Stimulated activated effector memory CD8-positive, alpha-beta T cell treated with anti-CD3 and anti-CD28 coated beads, Interleukin-12 subunit alpha, Interleukin-12 subunit beta, amount 100 ng/mL, for 72 hours (primary cell): ENCODE measurements around the gene ZNF385D.

Experiments
- ATAC-seq: fragments of 150-1000 bp; cut with Tn5 transposase; 2 replicates; pipeline ENCODE4 v1.10.0; 2021
- DNase-seq, 2 donors: peaks; one replicate each; pipeline ENCODE4 v3.0.0; 2021 to 2022; ENCODE audit warnings: low spot score in 2 of 2
- H3K27ac Mint-ChIP-seq: one replicate; pipeline ENCODE4 v1.8.0; 2022; ENCODE audit warnings: mild to moderate bottlenecking, mixed read lengths
- H3K36me3 Mint-ChIP-seq: one replicate; pipeline ENCODE4 v1.8.0; 2022; ENCODE audit warnings: mild to moderate bottlenecking, mixed read lengths
- H3K4me1 Mint-ChIP-seq: one replicate; pipeline ENCODE4 v1.8.0; 2022; ENCODE audit warnings: mixed read lengths
- H3K4me3 Mint-ChIP-seq: one replicate; pipeline ENCODE4 v1.8.0; 2022; ENCODE audit warnings: mild to moderate bottlenecking, mixed read lengths
- H3K9me3 Mint-ChIP-seq: one replicate; pipeline ENCODE4 v1.8.0; 2022; ENCODE audit warnings: mixed read lengths

Gene ZNF385D

DNA sequence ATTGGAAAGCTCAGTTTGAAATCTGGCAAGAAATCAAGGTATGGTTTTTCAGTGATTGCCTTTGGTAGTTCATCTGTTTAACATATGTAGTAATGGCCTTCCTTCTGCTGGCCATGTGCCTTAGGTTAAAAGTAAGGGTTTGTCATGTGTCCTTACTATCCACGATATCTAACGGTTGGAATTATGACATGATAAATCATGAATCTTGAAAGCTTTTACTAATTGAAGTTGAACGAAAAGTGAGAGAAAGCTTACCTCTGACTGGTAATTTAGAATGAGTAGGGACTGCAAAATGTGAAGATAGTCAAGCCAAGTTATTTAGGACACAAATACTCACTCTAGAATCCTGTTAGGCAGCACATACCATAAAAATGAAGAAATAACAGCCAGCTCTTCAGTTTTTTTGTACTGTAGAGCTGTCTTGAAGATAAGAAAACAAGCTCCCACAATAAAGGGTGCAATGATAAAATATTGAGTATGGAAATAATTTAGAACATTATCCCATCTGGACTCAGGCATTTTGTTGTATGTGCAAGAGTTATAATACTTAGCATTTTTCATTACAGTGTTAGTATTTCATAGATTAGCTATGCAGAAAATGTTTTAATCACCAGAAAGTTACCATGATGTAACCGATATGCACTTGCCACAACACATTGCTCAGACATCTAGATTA is 303.4 kb downstream of the ZNF385D start:
- no peak for ATAC-seq
- H3K27ac Mint-ChIP-seq: no peak overlapping the region
- no peaks in the 10 kb centered on the region for H3K36me3 Mint-ChIP-seq
- DNase-seq: no peak
- peaks cover 6% of the 10 kb centered on the region for H3K9me3 Mint-ChIP-seq
- no peaks in the 10 kb centered on the region for H3K4me1 Mint-ChIP-seq
- no peak overlapping the region for H3K4me3 Mint-ChIP-seq

- Mint-ChIP-seq H3K4me3 (no peak overlapping the region), H3K9me3 (peaks cover 6% of the 10 kb centered on the region), H3K27ac (no peak overlapping the region), H3K4me1 (no peaks in the 10 kb centered on the region), H3K36me3 (no peaks in the 10 kb centered on the region)
- DNase-seq (no peak), ATAC-seq (no peak)
Observed at GRCh38 chr3:21446945-21447475, 304.0 kb downstream of the ZNF385D start.

- H3K27ac Mint-ChIP-seq: no peak overlapping the region
- ATAC-seq (no peak), DNase-seq (no peak)
- no peak overlapping the region for H3K4me3 Mint-ChIP-seq
- peaks cover 6% of the 10 kb centered on the region for H3K9me3 Mint-ChIP-seq
- no peaks in the 10 kb centered on the region for H3K36me3 Mint-ChIP-seq
- H3K4me1 Mint-ChIP-seq: no peaks in the 10 kb centered on the region
Observed at GRCh38 chr3:21446027-21446426, 305.0 kb downstream of the ZNF385D start.

GRCh38 chr3:21441821-21442220 is 309.2 kb downstream of the ZNF385D start:
- no peak overlapping the region for H3K27ac Mint-ChIP-seq
- ATAC-seq (no peak), DNase-seq (no peak)
- no peaks in the 10 kb centered on the region for H3K36me3 Mint-ChIP-seq
- H3K4me3 Mint-ChIP-seq: no peak overlapping the region
- no peaks in the 10 kb centered on the region for H3K4me1 Mint-ChIP-seq
- H3K9me3 Mint-ChIP-seq: peaks cover 6% of the 10 kb centered on the region

DNA sequence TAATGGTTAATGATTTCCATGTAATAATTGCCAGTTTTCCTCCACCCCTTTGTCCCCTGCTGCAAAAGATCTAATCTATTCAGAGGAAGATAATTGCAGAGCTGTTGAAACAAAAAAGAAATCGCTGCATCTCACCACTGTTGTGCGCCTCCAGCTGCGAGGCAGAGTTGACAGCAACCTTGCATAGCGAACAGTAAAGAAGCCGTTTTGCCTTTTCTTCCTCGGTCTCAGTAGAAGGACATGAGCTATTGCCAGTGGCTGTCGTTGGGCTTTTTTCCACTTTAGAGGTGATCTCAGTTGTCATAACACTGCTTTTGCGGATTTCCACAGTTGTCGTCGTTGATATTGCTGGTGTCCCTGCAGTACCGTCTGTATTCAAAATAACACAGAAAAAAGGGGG is 314.2 kb downstream of the ZNF385D start:
- Mint-ChIP-seq H3K4me1 (no peaks in the 10 kb centered on the region), H3K4me3 (no peak overlapping the region), H3K9me3 (peaks cover 11% of the 10 kb centered on the region), H3K27ac (no peak overlapping the region), H3K36me3 (no peaks in the 10 kb centered on the region)
- DNase-seq (no peak), ATAC-seq (no peak)

DNA sequence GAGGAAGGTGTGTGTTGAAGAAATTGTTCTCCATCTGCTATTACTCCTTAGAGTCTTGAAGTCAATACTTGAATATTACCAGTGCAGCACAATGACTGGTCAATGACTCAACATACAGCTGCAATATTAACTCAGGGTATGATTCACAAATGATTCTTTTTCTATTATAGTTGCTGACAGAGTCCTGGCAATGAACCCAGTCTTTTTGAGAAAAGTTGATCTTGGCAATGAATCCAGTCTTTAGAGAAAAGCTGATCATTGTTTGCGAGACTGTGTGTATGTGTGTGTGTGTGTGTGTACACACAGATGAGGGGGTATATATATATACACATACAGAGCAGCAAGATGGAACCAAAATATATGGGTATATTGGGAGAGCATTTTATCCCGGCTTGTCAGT is 315.1 kb downstream of the ZNF385D start:
- DNase-seq (no peak), ATAC-seq (no peak)
- Mint-ChIP-seq H3K27ac (no peak overlapping the region), H3K36me3 (no peaks in the 10 kb centered on the region), H3K9me3 (peaks cover 11% of the 10 kb centered on the region), H3K4me1 (no peaks in the 10 kb centered on the region), H3K4me3 (no peak overlapping the region)

GRCh38 chr3:21434310-21434709 is 316.7 kb downstream of the ZNF385D start:
- no peaks in the 10 kb centered on the region for H3K4me1 Mint-ChIP-seq
- H3K36me3 Mint-ChIP-seq: no peaks in the 10 kb centered on the region
- H3K4me3 Mint-ChIP-seq: no peak overlapping the region
- ATAC-seq (no peak), DNase-seq (no peak)
- H3K27ac Mint-ChIP-seq: no peak overlapping the region
- peaks cover 14% of the 10 kb centered on the region for H3K9me3 Mint-ChIP-seq

- no peaks in the 10 kb centered on the region for H3K4me1 Mint-ChIP-seq
- H3K4me3 Mint-ChIP-seq: no peak overlapping the region
- H3K36me3 Mint-ChIP-seq: no peaks in the 10 kb centered on the region
- DNase-seq (no peak), ATAC-seq (no peak)
- H3K27ac Mint-ChIP-seq: no peak overlapping the region
- H3K9me3 Mint-ChIP-seq: peaks cover 14% of the 10 kb centered on the region
Observed at GRCh38 chr3:21433751-21434150, 317.3 kb downstream of the ZNF385D start.

DNA sequence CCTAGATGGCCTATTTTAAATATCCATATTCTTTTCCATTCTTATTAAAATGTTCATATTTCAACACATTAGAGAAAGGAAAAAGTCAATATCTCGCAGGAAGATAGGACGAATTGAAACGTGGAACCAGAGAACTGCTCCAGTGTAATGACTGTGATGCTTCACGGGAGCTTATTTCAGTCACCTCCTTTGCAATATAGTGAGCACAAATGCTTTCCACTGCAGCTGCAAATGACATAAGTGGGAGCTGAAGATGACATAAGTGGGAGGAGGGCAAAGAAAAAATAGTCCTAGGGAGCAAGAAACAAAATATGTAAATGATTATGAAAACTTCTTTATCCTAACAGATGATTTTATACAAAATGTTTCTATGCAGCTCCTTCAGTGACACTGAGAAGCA is 324.1 kb downstream of the ZNF385D start:
- H3K36me3 Mint-ChIP-seq: no peaks in the 10 kb centered on the region
- DNase-seq (no peak), ATAC-seq (no peak)
- no peak overlapping the region for H3K4me3 Mint-ChIP-seq
- no peaks in the 10 kb centered on the region for H3K4me1 Mint-ChIP-seq
- no peak overlapping the region for H3K27ac Mint-ChIP-seq
- peaks cover 13% of the 10 kb centered on the region for H3K9me3 Mint-ChIP-seq

GRCh38 chr3:21425715-21426114 is 325.3 kb downstream of the ZNF385D start:
- Mint-ChIP-seq H3K4me3 (no peak overlapping the region), H3K4me1 (no peaks in the 10 kb centered on the region), H3K36me3 (no peaks in the 10 kb centered on the region), H3K9me3 (peaks cover 16% of the 10 kb centered on the region), H3K27ac (no peak overlapping the region)
- no peak for DNase-seq
- no peak for ATAC-seq

DNA sequence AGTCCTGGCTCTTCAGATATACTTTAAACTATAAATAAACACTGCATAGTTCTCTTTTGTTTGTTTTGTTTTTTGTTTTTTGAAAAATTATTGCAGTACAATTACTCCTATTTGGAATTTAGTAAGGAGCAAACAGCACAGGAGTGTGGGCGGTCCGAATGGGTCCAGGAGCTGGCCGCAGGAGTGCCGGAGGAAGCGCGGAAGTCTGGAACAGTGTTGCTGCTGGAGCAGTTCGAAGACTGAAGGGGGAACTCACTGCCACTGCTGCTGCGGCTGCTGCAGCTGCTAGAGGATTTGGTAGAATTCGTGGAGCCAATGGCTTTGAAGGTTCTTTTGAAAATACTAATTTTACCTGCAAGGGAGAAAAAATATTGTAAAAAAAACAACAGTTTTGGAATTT is 329.9 kb downstream of the ZNF385D start:
- ATAC-seq (no peak), DNase-seq (no peak)
- H3K36me3 Mint-ChIP-seq: no peaks in the 10 kb centered on the region
- H3K9me3 Mint-ChIP-seq: peaks cover 14% of the 10 kb centered on the region
- no peak overlapping the region for H3K27ac Mint-ChIP-seq
- H3K4me3 Mint-ChIP-seq: no peak overlapping the region
- H3K4me1 Mint-ChIP-seq: no peaks in the 10 kb centered on the region

DNA sequence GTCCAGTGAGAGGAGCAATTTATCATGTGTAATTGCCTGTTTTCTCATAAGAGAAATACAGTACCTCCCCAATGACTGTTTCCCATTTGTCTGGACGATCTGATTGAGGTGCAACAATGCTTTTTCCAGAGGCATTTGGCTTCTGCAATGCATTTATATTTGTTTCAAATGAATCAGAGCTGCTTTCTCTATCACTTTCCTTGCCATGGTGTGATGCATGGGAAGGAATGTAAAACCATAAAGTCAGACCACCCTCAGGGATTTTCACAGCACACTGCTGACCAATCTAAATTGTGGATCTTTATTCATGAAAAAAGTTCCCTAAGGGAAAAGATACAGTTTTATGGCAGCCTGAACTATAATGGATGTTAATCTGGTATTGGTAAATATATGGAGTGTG is 333.0 kb downstream of the ZNF385D start:
- no peak overlapping the region for H3K4me3 Mint-ChIP-seq
- H3K4me1 Mint-ChIP-seq: no peaks in the 10 kb centered on the region
- DNase-seq (no peak), ATAC-seq (no peak)
- peaks cover 9% of the 10 kb centered on the region for H3K9me3 Mint-ChIP-seq
- H3K36me3 Mint-ChIP-seq: no peaks in the 10 kb centered on the region
- H3K27ac Mint-ChIP-seq: no peak overlapping the region

- Mint-ChIP-seq H3K27ac (no peak overlapping the region), H3K4me3 (no peak overlapping the region), H3K36me3 (no peaks in the 10 kb centered on the region), H3K9me3 (peaks cover 6% of the 10 kb centered on the region), H3K4me1 (no peaks in the 10 kb centered on the region)
- ATAC-seq (no peak), DNase-seq (no peak)
Observed at GRCh38 chr3:21414506-21414905, 336.5 kb downstream of the ZNF385D start.

DNA sequence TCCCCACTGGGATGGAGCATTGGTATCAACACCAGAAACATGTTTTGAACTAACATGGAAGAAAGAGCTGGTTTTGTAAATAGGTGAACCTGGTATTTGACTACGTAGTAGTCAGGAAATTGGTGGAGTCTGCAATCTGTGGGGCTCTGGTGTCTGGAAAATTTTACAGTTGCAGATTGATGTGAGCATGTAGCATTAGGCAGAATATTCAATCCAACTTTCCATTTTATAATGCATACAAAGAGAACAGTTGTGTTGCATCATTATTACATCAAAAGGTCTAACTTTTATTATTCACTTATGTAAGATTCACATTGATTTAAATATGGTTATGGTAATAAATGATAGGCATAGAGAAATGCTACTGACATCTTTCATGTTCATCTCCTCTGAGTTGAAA is 340.0 kb downstream of the ZNF385D start:
- no peak overlapping the region for H3K27ac Mint-ChIP-seq
- ATAC-seq: no peak

DNA sequence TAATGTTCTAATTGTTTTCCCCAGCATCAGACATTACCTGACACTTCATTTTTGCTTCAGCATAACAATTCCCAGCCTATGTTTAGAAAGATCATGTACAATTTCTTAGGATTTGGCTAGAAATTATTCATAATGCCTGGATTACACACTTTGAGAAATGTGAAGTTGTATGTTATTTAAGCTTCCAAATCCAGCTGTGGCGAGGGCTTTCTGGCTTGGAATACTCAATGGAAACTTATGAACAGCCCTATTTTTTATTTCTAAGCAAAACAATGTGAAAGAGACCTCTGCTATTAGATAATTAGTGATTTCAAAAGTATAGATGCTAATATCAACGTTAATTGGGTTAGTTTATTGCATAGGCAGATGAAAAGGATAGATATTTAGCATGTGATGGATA is 341.6 kb downstream of the ZNF385D start:
- DNase-seq (no peak), ATAC-seq (no peak)
- Mint-ChIP-seq H3K9me3 (peaks cover 5% of the 10 kb centered on the region), H3K27ac (no peak overlapping the region), H3K36me3 (no peaks in the 10 kb centered on the region), H3K4me3 (no peak overlapping the region), H3K4me1 (no peaks in the 10 kb centered on the region)

More for the DNA sequence above, 340.0 kb downstream of the ZNF385D start:
- Mint-ChIP-seq H3K9me3 (no peaks in the 10 kb centered on the region), H3K4me3 (no peak overlapping the region), H3K36me3 (no peaks in the 10 kb centered on the region), H3K4me1 (no peaks in the 10 kb centered on the region)
- no peak for DNase-seq

- Mint-ChIP-seq H3K4me1 (no peaks in the 10 kb centered on the region), H3K4me3 (no peak overlapping the region), H3K27ac (no peak overlapping the region), H3K9me3 (peaks cover 6% of the 10 kb centered on the region), H3K36me3 (no peaks in the 10 kb centered on the region)
- no peak for ATAC-seq
- DNase-seq: no peak
Observed at GRCh38 chr3:21407743-21408142, 343.3 kb downstream of the ZNF385D start.
